Thoracic aorta (tissue), 2 donors: ENCODE data around the gene EEA1. TPM values are rescaled to one million over a fixed set of nuclear protein-coding genes. Genes with fewer than 3 reads are reported as not detected.
"Not testable (repeated sequence)": the region's sequence is repeated elsewhere in the genome, so short reads cannot be mapped to it uniquely, and the experiment has no call there.

Experiments used
- ATAC-seq: fragments of 150-250 bp; one replicate; pipeline ENCODE4 v1.8.0; 2017; ENCODE audit warnings: low read depth; ENCODE audit not compliant: insufficient number of reproducible peaks, low FRiP score
- DNase-seq: peaks from one replicate; pipeline ENCODE4 v3.0.0-alpha.2; 2020; ENCODE audit warnings: low spot score
- H3K27ac ChIP-seq, 2 donors: fragments of 200-600 bp; sonication (generic); 1 replicate in 1 of 2; 2 replicates in 1 of 2; pipeline ENCODE4 v1.5.1; 2016; ENCODE audit warnings: mild to moderate bottlenecking in 2 of 2, moderate library complexity in 2 of 2
- H3K27me3 ChIP-seq: fragments of 200-600 bp; sonication (generic); replicated peaks from 2 replicates; pipeline ENCODE4 v1.6.0; 2016; ENCODE audit warnings: mild to moderate bottlenecking; ENCODE audit not compliant: insufficient read depth
- H3K36me3 ChIP-seq: fragments of 200-600 bp; sonication (generic); one replicate; pipeline ENCODE4 v1.5.1; 2016
- H3K4me1 ChIP-seq, 2 donors: fragments of 200-600 bp; sonication (generic); 1 replicate in 1 of 2; 2 replicates in 1 of 2; pipeline versions ENCODE4 v1.5.1 to v1.6.0; 2016; ENCODE audit warnings: low read depth in 2 of 2, mild to moderate bottlenecking in 1 of 2; ENCODE audit not compliant: control insufficient read depth in 1 of 2
- H3K4me3 ChIP-seq: fragments of 200-600 bp; sonication (generic); 2 replicates; pipeline ENCODE4 v1.5.1; 2016; ENCODE audit warnings: mild to moderate bottlenecking
- H3K9me3 ChIP-seq: fragments of 200-600 bp; sonication (generic); 2 replicates; pipeline ENCODE4 v1.5.1; 2016
- total RNA-seq, 2 donors: library from RNA; depleted of rRNA; stranded (reverse); fragments of >200 nt; gene quantifications; one replicate each; pipeline versions ENCODE4 v1.1.0 to v1.2.3, GENCODE V29; 2016
- TF ChIP-seq, protein P1 (sequence below): fragments of 200-600 bp; sonication (generic); IDR thresholded peaks from one replicate; pipeline ENCODE4 v1.5.1; 2019; ENCODE audit warnings: antibody characterized with exemption

EEA1 gene
- total RNA-seq, 2 donors from 2014 or later: 19.1 to 40.1 TPM

DNA sequence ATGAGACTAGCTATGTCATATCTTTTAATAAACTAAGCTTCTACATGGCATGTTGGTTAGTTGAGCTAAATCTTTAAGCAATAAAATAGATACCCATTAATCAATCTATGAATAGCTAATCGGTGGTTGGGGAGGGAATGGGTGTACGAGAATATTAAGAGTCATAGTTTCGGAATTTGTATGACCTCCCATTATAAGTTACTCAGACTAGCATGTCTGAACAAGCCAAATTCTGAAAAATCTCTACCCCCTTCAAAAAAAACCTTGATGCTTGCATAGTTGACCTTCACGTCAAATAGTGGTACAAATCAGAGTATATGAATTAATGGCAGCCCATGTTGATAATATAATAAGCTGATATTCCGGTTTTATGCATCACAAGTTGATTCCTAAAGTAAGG is 166.3 kb downstream of the EEA1 start:
- DNase-seq (no peak), ATAC-seq (no peak)
- Histone ChIP-seq H3K27ac (no peak overlapping the region), H3K27me3 (no peaks in the 10 kb centered on the region), H3K4me1 (peaks cover 3 to 12% of the 10 kb centered on the region in 2 donors), H3K4me3 (no peak overlapping the region), H3K36me3 (no peaks in the 10 kb centered on the region), H3K9me3 (no peaks in the 10 kb centered on the region)
- TF ChIP-seq, protein P1, sequence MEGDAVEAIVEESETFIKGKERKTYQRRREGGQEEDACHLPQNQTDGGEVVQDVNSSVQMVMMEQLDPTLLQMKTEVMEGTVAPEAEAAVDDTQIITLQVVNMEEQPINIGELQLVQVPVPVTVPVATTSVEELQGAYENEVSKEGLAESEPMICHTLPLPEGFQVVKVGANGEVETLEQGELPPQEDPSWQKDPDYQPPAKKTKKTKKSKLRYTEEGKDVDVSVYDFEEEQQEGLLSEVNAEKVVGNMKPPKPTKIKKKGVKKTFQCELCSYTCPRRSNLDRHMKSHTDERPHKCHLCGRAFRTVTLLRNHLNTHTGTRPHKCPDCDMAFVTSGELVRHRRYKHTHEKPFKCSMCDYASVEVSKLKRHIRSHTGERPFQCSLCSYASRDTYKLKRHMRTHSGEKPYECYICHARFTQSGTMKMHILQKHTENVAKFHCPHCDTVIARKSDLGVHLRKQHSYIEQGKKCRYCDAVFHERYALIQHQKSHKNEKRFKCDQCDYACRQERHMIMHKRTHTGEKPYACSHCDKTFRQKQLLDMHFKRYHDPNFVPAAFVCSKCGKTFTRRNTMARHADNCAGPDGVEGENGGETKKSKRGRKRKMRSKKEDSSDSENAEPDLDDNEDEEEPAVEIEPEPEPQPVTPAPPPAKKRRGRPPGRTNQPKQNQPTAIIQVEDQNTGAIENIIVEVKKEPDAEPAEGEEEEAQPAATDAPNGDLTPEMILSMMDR: no peak

DNA sequence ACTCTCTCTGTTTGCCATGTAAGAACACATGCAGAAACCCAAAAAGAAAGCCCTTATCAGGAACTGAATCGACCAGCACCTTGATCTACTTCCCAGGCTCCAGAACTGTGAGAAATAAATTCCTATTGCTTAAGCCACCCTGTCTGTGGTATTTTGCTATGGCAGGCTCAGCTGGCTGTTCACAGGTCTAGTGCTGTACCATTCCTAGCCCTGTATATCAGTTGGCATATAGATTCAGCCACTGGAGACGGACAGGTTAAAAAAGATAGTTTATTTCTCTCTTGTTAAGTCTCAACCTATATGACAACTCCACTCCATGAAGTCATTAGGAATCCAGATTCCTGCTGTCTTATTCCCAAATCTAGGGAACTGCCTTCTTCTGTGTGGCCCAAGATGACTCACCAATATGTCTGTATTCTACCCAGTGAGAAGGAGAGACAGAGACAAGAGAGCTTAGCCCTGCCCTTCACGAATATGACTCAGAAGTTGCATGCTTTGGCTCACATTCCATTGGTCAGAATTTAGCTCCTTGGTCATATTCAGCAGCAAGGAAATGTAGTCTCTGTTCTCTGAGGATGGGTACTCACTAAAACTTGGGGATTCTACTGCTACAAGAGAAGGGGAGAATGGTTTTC is 169.3 kb downstream of the EEA1 start:
- no peak overlapping the region for H3K4me3 ChIP-seq
- TF ChIP-seq, protein P1: no peak
- ATAC-seq (no peak), DNase-seq (no peak)
- H3K27ac ChIP-seq: no peak overlapping the region
- H3K4me1 ChIP-seq: no peaks in the 10 kb centered on the region
- H3K36me3 ChIP-seq: no peaks in the 10 kb centered on the region
- H3K27me3 ChIP-seq: no peaks in the 10 kb centered on the region
- no peaks in the 10 kb centered on the region for H3K9me3 ChIP-seq

DNA sequence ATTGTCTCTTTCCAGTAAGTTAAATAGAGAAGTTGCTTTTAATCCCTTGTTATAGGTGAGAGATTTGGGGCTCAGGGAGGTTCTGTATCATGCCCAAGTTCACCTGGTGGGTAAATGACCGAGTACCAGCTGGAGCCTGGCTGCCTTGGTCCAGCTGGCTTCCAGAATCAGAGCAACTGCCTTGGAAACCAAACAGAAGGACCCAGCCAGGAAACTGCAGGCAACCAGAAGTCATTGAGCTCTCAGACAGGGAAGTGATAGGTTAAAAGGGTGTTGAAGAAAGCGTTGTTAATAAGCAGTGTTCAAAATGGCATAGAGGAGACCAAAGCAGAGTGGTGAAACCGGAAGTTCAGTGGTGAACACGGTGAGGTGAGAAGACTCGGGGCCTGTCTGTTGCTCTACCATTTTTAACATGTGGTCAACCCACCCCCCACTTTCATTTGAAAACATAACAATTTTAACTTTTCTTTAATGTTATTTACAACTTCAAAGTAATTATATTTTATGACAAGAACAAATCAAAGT is 171.4 kb downstream of the EEA1 start:
- TF ChIP-seq, protein P1: no peak
- DNase-seq (no peak), ATAC-seq (no peak)
- H3K4me1 ChIP-seq: no peaks in the 10 kb centered on the region
- H3K36me3 ChIP-seq: no peaks in the 10 kb centered on the region
- no peaks in the 10 kb centered on the region for H3K9me3 ChIP-seq
- no peak overlapping the region for H3K27ac ChIP-seq
- no peaks in the 10 kb centered on the region for H3K27me3 ChIP-seq
- no peak overlapping the region for H3K4me3 ChIP-seq

DNA sequence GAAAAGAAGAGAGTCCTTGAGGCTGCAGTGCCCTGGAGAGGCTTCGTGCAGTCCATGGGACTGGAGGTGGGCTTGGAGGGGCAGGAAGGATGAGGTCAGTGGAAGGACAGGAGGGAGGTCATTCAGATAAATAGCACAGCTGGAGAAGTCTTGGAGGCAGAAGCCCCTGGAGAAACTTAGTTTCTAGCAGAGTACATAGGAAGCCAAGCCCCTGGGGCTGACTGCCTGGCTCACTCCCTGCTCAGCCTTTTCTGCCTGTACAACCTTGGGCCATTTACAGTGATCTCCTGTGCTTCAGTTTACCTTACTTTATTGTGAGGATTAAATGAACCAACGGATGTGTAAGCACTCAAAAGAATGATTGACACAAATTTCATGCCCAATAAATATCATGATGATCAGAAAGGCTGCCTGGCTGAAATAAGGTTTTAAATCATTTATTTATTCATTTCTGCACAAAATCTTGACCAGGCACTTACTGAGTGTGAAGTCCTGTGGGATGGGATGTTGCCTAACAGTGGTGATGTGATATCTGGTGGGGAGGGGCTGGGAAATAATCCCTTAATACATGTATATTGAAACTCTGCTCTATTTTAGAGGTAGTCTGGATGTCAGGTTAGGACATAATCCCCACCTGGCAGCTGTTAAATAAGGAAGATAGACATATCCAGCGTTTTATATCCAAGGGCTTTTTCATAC is 172.0 kb downstream of the EEA1 start:
- Histone ChIP-seq H3K36me3 (no peaks in the 10 kb centered on the region), H3K9me3 (no peaks in the 10 kb centered on the region), H3K4me1 (no peaks in the 10 kb centered on the region), H3K4me3 (no peak overlapping the region), H3K27ac (no peak overlapping the region), H3K27me3 (no peaks in the 10 kb centered on the region)
- ATAC-seq (no peak), DNase-seq (no peak)
- TF ChIP-seq, protein P1: no peak

DNA sequence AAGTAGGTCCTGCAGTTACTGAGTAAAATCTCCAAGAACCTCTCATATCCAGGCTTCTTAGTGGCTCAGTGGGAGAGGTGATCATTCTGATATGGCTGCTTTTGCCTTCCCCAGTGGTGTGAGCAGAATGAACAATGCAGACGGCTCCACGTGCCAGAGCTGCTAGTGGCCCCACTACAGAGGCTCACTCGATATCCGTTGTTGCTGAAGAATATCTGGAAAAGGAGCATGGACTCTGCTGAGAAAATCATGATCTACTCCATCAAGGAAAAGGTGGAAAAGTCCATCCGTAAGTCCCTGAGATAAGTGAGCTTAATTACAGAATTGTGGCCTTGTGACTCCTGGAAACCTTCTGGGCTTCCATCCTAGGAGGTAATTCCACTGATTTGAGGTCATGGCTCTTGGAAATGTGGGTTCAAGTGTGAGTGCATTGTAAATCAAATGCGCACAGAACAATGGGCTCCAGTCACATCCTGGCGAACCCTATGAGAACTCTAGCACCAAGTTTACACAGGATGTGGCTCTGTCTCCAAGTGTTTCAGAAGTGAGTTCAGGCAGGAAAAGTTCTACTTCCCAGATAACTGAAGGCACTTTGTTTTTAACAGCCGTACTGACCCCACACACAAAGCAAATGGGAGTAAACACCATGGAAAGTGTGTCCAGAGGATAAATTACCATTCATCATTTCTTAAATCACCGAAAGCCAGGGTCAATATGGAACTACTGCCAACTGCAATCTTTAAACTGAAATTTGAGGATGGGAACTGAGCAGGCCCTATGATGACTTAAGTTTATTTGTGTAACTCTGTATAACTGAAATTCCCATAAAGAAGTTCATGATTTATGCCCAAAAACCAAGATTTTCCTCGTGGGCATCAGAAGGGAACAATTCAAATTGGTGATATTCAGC is 174.9 kb downstream of the EEA1 start:
- ATAC-seq (no peak), DNase-seq (no peak)
- H3K9me3 ChIP-seq: no peaks in the 10 kb centered on the region
- H3K36me3 ChIP-seq: no peaks in the 10 kb centered on the region
- H3K27me3 ChIP-seq: no peaks in the 10 kb centered on the region
- no peak overlapping the region for H3K27ac ChIP-seq
- TF ChIP-seq, protein P1: no peak
- H3K4me1 ChIP-seq: no peaks in the 10 kb centered on the region
- H3K4me3 ChIP-seq: no peak overlapping the region

DNA sequence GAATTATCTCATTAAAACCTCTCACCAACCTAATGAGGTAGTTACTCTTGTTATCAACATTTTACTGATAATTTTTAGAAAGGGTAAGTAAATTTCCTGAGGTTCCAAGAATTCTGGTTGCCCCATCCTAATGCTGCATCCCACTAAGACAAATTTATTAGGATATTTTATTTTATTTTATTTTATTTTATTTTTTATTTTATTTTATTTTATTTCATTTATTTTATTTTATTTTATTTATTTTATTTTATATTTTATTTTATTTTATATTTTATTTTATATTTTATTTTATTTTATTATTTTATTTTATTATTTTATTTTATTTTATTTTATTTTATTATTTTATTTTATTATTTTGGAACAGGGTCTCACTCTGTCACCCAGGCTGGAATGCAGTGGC is 179.4 kb downstream of the EEA1 start:
- H3K4me3 ChIP-seq, H3K36me3 ChIP-seq, DNase-seq, H3K27ac ChIP-seq, H3K9me3 ChIP-seq, H3K27me3 ChIP-seq, ATAC-seq: not testable (repeated sequence)
- peaks cover 8 to 15% of the 10 kb centered on the region in 2 donors for H3K4me1 ChIP-seq
